VCaP (cell line): ENCODE results near the gene STAC.

Experiments used
- H3K27ac ChIP-seq: fragments of 450-650 bp; 2 replicates; pipeline ENCODE4 v1.5.1; 2017
- TF ChIP-seq, protein P1 (sequence below): fragments of 450-650 bp; conservative IDR thresholded peaks from 2 replicates; pipeline ENCODE4 v1.5.1; 2017; ENCODE audit warnings: mild to moderate bottlenecking, moderate library complexity

STAC gene

DNA sequence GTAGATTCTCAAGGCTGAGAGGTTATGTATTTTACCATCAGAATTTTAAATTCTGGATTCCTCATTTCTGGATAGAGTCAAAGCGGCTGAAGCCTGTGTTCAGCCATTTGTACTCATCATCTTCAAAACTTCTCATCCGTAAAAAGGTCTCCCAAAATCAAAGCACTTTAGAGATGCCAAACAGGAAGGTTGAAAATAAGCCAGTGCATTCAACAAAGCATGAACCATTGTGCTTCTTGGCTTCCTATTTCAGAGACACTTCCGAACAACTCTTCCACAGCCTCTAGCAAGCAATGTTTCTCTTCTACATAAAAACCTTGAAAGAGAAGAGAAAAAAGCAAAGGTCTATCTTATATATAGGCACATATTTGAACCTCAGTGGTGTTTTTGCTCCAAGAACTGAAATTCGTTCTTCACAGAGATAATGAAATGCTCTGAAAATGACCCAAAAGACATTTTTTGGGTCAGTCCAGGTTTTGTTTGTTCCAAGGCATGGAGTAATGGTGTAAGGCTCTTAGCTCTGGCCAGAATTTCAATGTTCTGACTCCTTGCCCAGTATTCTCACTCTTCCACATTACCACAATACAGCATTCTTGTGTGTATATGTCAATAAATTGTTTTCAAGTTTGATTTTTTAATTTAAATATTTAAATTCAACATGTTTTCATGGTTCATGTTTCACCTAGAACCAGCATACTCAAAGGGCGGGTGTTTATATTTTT is 163.1 kb downstream of the STAC start:
- H3K27ac ChIP-seq = no peak overlapping the region
- TF ChIP-seq, protein P1, sequence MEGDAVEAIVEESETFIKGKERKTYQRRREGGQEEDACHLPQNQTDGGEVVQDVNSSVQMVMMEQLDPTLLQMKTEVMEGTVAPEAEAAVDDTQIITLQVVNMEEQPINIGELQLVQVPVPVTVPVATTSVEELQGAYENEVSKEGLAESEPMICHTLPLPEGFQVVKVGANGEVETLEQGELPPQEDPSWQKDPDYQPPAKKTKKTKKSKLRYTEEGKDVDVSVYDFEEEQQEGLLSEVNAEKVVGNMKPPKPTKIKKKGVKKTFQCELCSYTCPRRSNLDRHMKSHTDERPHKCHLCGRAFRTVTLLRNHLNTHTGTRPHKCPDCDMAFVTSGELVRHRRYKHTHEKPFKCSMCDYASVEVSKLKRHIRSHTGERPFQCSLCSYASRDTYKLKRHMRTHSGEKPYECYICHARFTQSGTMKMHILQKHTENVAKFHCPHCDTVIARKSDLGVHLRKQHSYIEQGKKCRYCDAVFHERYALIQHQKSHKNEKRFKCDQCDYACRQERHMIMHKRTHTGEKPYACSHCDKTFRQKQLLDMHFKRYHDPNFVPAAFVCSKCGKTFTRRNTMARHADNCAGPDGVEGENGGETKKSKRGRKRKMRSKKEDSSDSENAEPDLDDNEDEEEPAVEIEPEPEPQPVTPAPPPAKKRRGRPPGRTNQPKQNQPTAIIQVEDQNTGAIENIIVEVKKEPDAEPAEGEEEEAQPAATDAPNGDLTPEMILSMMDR = no peak

DNA sequence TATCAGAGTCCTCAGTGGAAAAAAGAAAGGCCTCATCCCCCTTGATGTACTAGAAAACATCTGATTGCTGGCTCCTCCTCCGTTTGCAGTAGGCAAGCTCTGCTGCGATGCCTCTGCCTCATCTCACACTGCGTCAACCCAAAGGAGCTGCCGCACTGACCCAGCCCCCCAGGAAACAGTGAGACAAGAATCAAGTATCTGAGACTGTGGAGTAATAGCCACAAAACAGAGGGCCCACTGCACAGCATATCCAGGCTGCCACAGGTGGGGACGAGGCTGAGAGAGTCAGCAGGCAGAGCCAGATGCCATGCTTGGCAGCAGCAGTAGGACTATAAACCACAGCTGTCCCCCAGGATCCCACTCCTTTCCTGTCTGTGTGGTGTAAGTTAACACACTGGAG is 165.9 kb downstream of the STAC start:
- TF ChIP-seq, protein P1 = no peak
- no peak overlapping the region for H3K27ac ChIP-seq

- H3K27ac ChIP-seq = no peak overlapping the region
- TF ChIP-seq, protein P1 = no peak
Observed at GRCh38 chr3:36548712-36549111, 168.4 kb downstream of the STAC start.

GRCh38 chr3:36557021-36557707 is 176.9 kb downstream of the STAC start:
- H3K27ac ChIP-seq = no peak overlapping the region
- TF ChIP-seq, protein P1 = no peak

- TF ChIP-seq, protein P1 = no peak
- no peak overlapping the region for H3K27ac ChIP-seq
Observed at GRCh38 chr3:36557708-36558421, 177.6 kb downstream of the STAC start.

DNA sequence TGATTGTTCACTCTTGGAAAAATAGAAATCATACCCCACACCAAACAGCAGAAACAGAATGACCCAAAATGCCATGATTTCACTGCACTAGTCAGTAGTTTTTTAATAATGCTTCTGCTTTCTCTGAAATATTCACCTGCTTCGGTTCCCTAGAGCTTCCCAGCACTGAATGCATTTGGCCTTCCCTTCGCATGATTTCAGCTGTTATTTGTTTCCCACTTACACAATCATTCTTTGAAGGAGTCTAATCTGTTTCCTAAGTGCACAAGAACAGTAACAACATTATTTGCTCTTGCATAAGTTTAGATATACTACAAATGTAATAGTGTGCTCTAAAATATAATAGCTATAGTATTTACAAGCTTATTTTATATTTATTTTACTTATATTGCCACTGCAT is 178.7 kb downstream of the STAC start:
- H3K27ac ChIP-seq = no peak overlapping the region
- TF ChIP-seq, protein P1 = no peak

DNA sequence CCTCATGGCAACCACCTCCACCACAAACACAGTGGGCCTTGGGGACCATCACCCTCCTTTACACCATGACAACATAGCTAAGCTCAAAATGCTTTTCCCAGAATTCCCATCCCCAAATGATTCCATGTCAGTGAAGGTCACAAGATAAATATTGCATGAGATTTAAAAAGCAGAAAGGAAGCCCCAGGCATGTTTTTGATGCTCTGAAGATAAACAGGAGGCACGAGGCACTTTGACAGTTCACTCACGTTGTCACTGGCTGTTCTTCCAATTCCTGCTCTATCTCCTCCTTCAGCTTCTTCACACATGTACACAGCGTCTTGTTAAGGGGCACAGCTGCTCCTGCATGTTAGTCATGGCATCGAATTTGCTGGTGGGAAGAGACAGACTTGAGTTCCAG is 180.4 kb downstream of the STAC start:
- H3K27ac ChIP-seq = no peak overlapping the region
- TF ChIP-seq, protein P1 = no peak
